Muscle of leg (tissue), 11 donors: Measurements from ENCODE around the gene SHC3. TPM values are rescaled to one million over a fixed set of nuclear protein-coding genes. Genes with fewer than 3 reads are reported as not detected.

Experiments used
- DNase-seq: peaks from one replicate; pipeline ENCODE4 v3.0.0; 2013
- H3K27ac ChIP-seq: one replicate; pipeline ENCODE4 v1.5.1; 2013; ENCODE audit warnings: mild to moderate bottlenecking, low read length, control low read depth
- H3K27me3 ChIP-seq: one replicate; pipeline ENCODE4 v1.6.1; 2013; ENCODE audit warnings: low read length; ENCODE audit not compliant: control insufficient read depth, insufficient read depth
- H3K36me3 ChIP-seq: one replicate; pipeline ENCODE4 v1.6.1; 2013; ENCODE audit warnings: low read length; ENCODE audit not compliant: control insufficient read depth, insufficient read depth
- H3K4me1 ChIP-seq: one replicate; pipeline ENCODE4 v1.6.1; 2013; ENCODE audit warnings: low read length; ENCODE audit not compliant: control insufficient read depth, insufficient read depth
- H3K4me3 ChIP-seq: one replicate; pipeline ENCODE4 v1.5.1; 2013; ENCODE audit warnings: low read length, control low read depth
- H3K9me3 ChIP-seq: replicated peaks from 2 replicates; pipeline ENCODE4 v1.6.1; 2013; ENCODE audit warnings: low read depth, low read length; ENCODE audit not compliant: control insufficient read depth
- WGBS: methylation state at CpG from one replicate; pipeline ENCODE4 v1.1.5; 2013; ENCODE audit warnings: missing lambda C conversion rate; ENCODE audit not compliant: insufficient coverage; 5-methylcytosine and 5-hydroxymethylcytosine counted together
- polyA plus RNA-seq, 8 donors: library from polyadenylated mRNA; unstranded; fragments of 120-200 nt; gene quantifications; one replicate each; pipeline versions ENCODE4 v1.2.1 to v1.2.3, GENCODE V29; 2013; ENCODE audit warnings: inconsistent platforms in 1 of 8, low replicate concordance in 1 of 8; ENCODE audit not compliant: insufficient read length in 8 of 8, insufficient read depth in 1 of 8
- total RNA-seq: library from RNA; stranded (reverse); fragments of 120-200 nt; gene quantifications from one replicate; pipeline ENCODE4 v1.2.4, GENCODE V29; 2013

The SHC3 gene
- total and polyA plus RNA-seq, 9 donors, result 0.45 to 1.1 (median 0.65) TPM

DNA sequence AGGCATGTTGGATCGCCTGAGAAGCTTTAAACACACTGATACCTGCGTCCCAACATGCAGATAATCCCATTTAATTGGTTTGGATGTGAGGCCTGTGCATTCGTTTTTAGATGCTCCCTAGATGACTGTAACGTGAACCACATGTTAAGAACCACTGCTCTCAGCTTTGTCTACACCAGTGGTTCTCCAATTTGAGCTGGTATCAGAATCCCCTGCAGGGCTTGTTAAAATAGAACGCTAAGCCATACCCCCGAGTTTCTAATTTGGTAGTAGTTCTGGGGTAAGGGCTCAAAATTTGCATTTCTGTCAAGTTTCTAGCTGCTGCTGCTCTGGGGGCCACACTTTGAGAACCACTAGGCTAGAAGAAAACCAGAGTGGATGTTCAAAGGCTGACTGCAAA, 112.7 kb downstream of the SHC3 start:
- H3K27ac ChIP-seq, result no peak overlapping the region
- no CpG with 5 or more reads among the region's 6 CpGs for WGBS
- H3K27me3 ChIP-seq, result no peaks in the 10 kb centered on the region
- H3K4me3 ChIP-seq, result no peak overlapping the region
- DNase-seq, result no peak
- H3K4me1 ChIP-seq, result no peaks in the 10 kb centered on the region
- H3K9me3 ChIP-seq, result no peaks in the 10 kb centered on the region
- H3K36me3 ChIP-seq, result no peaks in the 10 kb centered on the region

DNA sequence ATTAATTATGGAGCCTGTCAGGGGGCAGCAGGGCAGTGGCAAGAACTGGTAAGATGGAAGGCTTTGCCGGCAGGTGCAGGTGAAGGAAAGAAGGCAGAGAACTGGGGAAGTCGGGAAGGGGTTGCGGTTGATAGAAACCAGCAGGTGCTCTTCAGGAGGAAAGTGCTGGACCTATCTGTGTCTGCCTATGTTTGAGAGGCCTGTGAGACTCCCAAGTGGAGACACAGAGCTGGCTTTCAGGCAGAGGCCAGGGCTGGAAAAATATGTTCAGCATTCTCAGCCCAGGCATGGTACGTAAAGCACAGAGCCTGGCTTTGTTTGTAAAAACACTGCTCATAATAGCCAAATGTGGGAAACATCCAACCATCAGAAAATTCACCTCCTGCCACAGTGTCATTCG, 117.8 kb downstream of the SHC3 start:
- WGBS, result 81% methylated on average over 4 of the region's 5 CpGs
- no peak overlapping the region for H3K27ac ChIP-seq

DNA sequence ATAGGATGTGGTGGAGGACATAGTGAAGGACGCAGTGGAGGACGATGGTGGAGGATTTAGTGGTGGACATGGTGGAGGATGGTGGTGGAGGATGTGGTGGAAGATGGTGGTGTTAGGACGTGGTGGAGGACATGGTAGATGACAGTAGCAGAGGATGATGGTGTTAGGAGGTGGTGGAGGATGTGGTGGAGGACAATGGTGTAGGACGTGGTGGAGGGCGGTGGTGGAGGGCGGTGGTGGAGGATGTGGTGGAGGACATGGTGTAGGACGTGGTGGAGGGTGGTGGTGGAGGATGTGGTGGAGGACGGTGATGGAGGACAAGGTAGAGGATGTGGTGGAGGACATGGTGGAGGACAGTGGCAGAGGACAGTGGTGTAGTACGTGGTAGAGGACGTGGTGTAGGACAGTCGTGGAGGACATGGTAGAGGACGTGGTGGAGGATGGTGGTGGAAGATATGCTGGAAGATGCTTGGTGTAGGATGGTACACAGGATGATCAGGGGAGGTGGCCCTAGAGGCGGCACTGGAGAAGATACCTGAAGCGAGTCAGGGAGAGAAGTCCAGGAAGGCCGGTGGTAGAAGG, 118.6 kb downstream of the SHC3 start:
- no peaks in the 10 kb centered on the region for H3K4me1 ChIP-seq
- no peaks in the 10 kb centered on the region for H3K9me3 ChIP-seq
- no peaks in the 10 kb centered on the region for H3K36me3 ChIP-seq
- no peaks in the 10 kb centered on the region for H3K27me3 ChIP-seq
- DNase-seq, result no peak
- no peak overlapping the region for H3K27ac ChIP-seq
- WGBS, result 96% methylated on average over 14 of the region's 15 CpGs
- H3K4me3 ChIP-seq, result no peak overlapping the region

More for the DNA sequence above, 117.8 kb downstream of the SHC3 start:
- Histone ChIP-seq H3K27me3 (no peaks in the 10 kb centered on the region), H3K4me1 (no peaks in the 10 kb centered on the region), H3K36me3 (no peaks in the 10 kb centered on the region), H3K4me3 (no peak overlapping the region), H3K9me3 (no peaks in the 10 kb centered on the region)
- no peak for DNase-seq

DNA sequence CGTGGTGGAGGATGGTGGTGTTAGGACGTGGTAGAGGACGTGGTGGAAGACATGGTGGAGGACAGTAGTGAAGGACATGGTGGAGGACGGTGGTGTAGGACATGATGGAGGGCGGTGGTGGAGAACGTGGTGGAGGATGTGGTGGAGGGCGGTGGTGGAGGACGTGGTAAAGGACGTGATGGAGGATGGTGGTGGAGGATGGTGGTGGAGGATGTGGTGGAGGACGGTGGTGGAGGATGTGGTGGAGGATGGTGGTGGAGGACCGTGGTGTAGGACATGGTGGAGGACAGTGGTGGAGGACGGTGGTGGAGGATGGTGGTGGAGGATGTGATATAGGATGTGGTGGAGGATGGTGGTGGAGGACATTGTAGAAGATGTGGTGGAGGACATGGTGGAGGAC, 119.7 kb downstream of the SHC3 start:
- H3K9me3 ChIP-seq, result no peaks in the 10 kb centered on the region
- H3K4me1 ChIP-seq, result no peaks in the 10 kb centered on the region
- no peak overlapping the region for H3K4me3 ChIP-seq
- no peaks in the 10 kb centered on the region for H3K36me3 ChIP-seq
- WGBS, result 95% methylated on average over 12 of the region's 12 CpGs
- H3K27me3 ChIP-seq, result no peaks in the 10 kb centered on the region
- H3K27ac ChIP-seq, result no peak overlapping the region
- DNase-seq, result no peak

DNA sequence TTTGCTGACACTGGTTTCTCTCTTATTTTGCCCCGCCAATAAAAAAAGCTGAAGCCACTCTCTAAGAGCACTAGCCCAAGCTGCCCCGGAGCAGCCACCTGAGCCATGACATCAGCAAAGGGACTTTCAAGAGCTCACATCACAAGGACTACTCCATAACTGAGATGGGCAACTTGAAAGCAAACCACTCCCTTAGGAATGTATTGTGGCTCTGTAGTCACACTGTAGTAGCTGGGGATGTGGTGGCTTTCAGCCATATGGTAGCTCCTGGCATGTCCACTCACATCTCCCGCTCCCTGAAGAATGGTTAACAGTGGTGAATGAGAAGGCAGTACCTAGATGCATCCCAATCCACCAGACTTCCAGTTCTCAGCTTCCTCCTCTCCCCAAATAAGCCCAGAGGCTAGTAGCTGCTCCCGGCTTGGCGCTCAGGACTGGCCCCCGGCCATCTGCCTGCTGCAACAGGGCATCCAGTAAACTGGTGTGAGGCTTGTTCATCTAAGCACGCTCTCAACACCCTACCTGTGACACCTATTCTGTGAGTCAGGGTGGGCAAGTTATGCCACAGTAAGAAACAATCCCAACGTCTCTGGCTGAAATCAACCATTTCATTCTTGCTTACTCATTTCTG, 123.6 kb downstream of the SHC3 start:
- peaks cover 4% of the 10 kb centered on the region for H3K4me1 ChIP-seq
- H3K9me3 ChIP-seq, result no peaks in the 10 kb centered on the region
- H3K27ac ChIP-seq, result no peak overlapping the region
- DNase-seq, result no peak
- no peak overlapping the region for H3K4me3 ChIP-seq
- H3K27me3 ChIP-seq, result no peaks in the 10 kb centered on the region
- 88% methylated on average over 5 of the region's 8 CpGs for WGBS
- no peaks in the 10 kb centered on the region for H3K36me3 ChIP-seq

DNA sequence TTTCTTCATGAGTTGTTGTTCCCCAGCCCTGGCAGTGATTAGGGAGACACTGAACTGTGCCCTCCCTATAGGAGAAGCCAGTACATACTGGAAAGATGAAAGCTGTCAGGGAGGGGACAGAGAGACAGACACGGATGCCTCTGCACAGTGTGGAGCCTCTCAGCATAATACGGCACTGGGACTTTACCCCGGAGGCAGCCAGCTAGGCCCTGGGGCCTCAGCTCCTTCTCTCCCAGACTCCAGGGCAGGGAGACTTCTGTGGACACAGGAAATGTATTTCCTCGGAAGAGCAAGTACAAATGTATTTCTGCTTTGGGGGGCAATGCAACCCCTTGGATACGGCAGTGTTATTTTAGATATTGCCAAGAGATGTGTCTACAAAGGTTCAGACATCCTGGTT, 125.3 kb downstream of the SHC3 start:
- peaks cover 4% of the 10 kb centered on the region for H3K4me1 ChIP-seq
- H3K9me3 ChIP-seq, result no peaks in the 10 kb centered on the region
- no peak for DNase-seq
- WGBS, result 89% methylated on average over 5 of the region's 5 CpGs
- no peaks in the 10 kb centered on the region for H3K36me3 ChIP-seq
- no peak overlapping the region for H3K27ac ChIP-seq
- H3K4me3 ChIP-seq, result no peak overlapping the region
- no peaks in the 10 kb centered on the region for H3K27me3 ChIP-seq

DNA sequence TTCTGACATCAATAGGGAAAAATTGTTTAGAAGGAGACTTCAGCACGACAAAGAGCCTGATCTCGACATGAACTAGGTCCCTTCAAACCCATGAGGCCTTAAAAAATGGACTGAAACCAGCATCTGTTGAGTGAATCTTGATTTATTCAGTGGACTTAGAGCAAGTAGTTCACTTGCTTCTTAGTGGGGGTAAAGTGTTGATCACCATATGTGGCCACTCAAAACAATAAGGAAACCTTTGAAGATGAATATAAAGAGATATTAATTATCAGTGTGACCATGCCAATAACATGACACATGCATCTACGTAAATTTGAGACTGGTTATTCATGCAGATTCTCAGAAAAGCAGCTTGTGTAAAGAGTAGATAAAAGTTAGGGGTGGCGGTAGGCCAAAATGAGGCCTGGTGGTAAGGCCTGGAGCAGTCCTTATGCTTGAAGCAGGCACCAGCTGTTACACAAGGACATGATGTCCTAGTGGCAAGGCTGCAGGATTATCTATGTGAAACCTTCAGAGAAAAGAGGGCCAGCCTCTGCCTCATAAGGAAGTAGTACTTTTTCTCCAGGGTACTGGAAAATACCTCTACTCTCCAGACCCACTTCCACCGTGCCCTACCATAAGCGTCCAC, 126.0 kb downstream of the SHC3 start:
- H3K9me3 ChIP-seq, result no peaks in the 10 kb centered on the region
- no peak for DNase-seq

DNA sequence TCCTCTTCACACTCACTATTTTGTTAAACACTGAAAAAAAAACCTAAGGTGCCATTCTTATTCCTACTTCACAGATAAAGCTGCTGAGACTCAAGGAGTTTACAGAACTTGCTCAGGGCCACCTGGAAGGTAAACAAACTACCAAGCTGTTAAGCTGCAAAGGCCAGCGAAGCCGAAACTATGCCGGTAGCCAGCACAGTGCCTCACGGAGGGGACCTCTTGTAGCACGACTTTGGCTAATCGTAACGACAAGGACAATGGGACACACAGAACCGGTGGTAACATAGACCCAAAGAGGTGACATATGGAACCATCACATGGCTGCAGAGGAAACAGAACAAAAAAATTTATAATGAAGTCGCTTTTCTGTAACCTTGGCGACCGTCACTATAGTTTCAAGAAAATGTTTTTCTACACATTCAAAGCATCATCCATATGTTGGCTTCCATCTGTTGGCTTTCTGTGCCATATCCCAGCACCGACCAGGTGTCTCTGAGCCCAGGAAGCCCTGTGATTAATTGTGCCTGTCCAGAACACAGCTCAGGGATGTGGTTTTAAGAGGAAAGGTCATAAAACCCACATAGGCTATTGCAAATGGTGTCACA, 127.1 kb downstream of the SHC3 start:
- no peaks in the 10 kb centered on the region for H3K27me3 ChIP-seq
- peaks cover 4% of the 10 kb centered on the region for H3K4me1 ChIP-seq
- DNase-seq, result no peak
- no peak overlapping the region for H3K4me3 ChIP-seq
- no peaks in the 10 kb centered on the region for H3K36me3 ChIP-seq
- no peaks in the 10 kb centered on the region for H3K9me3 ChIP-seq
- no peak overlapping the region for H3K27ac ChIP-seq
- WGBS, result 90% methylated on average over 10 of the region's 12 CpGs

More for the DNA sequence above, 126.0 kb downstream of the SHC3 start:
- Histone ChIP-seq H3K27me3 (no peaks in the 10 kb centered on the region), H3K36me3 (no peaks in the 10 kb centered on the region), H3K27ac (no peak overlapping the region), H3K4me3 (no peak overlapping the region), H3K4me1 (peaks cover 4% of the 10 kb centered on the region)
- WGBS, result 89% methylated on average over 3 of the region's 6 CpGs

DNA sequence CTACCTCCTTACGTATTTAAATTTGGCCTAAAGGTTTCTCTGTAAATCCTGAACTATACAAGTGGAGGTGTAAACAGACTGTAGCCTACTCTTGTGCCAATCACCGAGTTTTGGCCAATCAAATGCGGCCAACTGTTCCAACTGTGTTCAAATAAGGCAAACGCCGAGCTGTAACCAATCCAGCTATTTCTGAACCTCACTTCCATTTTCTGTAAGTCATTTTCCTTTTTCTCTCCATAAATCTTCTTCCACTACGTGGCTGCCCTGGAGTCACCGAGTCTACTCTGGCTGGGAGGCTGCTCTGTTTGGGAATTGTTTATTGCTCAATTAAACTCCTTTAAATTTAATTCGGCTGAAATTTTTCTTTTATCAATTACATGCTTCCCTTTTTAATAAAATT, 129.0 kb downstream of the SHC3 start:
- WGBS, result 100% methylated on average over 1 of the region's 8 CpGs
- Histone ChIP-seq H3K4me3 (no peak overlapping the region), H3K27me3 (no peaks in the 10 kb centered on the region), H3K4me1 (peaks cover 4% of the 10 kb centered on the region), H3K9me3 (no peaks in the 10 kb centered on the region), H3K27ac (no peak overlapping the region), H3K36me3 (no peaks in the 10 kb centered on the region)
- DNase-seq, result no peak

DNA sequence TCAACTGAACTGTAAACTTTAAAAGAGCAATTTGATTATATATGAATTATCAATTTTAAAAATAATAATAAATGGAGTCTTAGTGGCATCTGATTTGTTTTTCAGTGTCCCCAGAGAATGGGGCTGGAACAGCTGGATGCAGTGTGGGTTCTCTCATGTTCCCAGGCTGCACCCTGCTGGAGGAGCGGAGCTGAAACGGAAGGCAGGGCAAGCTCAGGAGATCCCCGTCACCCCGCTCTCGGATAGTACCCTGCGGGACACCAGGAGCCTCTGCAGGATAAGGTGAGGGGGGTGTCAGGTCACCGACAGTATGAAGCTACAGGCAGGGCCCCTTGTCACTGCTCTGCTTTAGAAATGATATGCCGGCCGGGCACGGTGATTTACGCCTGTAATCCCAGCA, 130.0 kb downstream of the SHC3 start:
- peaks cover 4% of the 10 kb centered on the region for H3K4me1 ChIP-seq
- H3K9me3 ChIP-seq, result no peaks in the 10 kb centered on the region
- H3K36me3 ChIP-seq, result no peaks in the 10 kb centered on the region
- H3K27ac ChIP-seq, result no peak overlapping the region
- no peak overlapping the region for H3K4me3 ChIP-seq
- no peaks in the 10 kb centered on the region for H3K27me3 ChIP-seq
- 84% methylated on average over 11 of the region's 11 CpGs for WGBS
- DNase-seq, result no peak
